Activated B cell treated with CpG ODN at 0.5 μM for 24 hours (primary cell): Measurements from ENCODE around the gene SLC26A11. TPM values are rescaled to one million over a fixed set of nuclear protein-coding genes. Genes with fewer than 3 reads are reported as not detected.

Experiments
- ATAC-seq: fragments of 200-7000 bp; cut with Tn5 transposase; one replicate; pipeline ENCODE4 v1.10.0; 2021; ENCODE audit warnings: low read depth, mild to moderate bottlenecking, moderate library complexity
- CTCF ChIA-PET: fragments of 350-600 bp; sonication (Branson Sonifier 250); formaldehyde crosslinking; loops from one replicate; lab custom pipeline; 2021; ENCODE audit warnings: antibody characterized with exemption; lab: Charles Lee
- POLR2A ChIA-PET: fragments of 350-600 bp; sonication (Branson Sonifier 250); formaldehyde crosslinking; loops from one replicate; lab custom pipeline; 2021; ENCODE audit warnings: antibody characterized with exemption; lab: Charles Lee
- DNase-seq: peaks from one replicate; pipeline ENCODE4 v3.0.0; 2022
- H3K27ac Mint-ChIP-seq: one replicate; pipeline ENCODE4 v1.8.0; 2020; ENCODE audit warnings: mixed read lengths
- H3K27me3 Mint-ChIP-seq: one replicate; pipeline ENCODE4 v1.8.0; 2021; ENCODE audit warnings: mixed read lengths
- H3K36me3 Mint-ChIP-seq: one replicate; pipeline ENCODE4 v1.8.0; 2021; ENCODE audit warnings: low read depth, mixed read lengths
- H3K4me1 Mint-ChIP-seq: one replicate; pipeline ENCODE4 v1.8.0; 2021; ENCODE audit warnings: mixed read lengths
- H3K4me3 Mint-ChIP-seq: one replicate; pipeline ENCODE4 v1.8.0; 2020; ENCODE audit warnings: mild to moderate bottlenecking, mixed read lengths
- H3K9me3 Mint-ChIP-seq: one replicate; pipeline ENCODE4 v1.8.0; 2020; ENCODE audit warnings: mixed read lengths
- CTCF ChIP-seq: fragments of 200-600 bp; IDR thresholded peaks from one replicate; pipeline ENCODE4 v1.8.0; 2022; ENCODE audit warnings: antibody characterized with exemption, mild to moderate bottlenecking
- intact Hi-C: fragments of 100-400 bp; cut with micrococcal nuclease; formaldehyde crosslinking; loops from one replicate; pipeline ENCODE4 v1.15.1; 2024
- total RNA-seq: library from RNA; stranded (reverse); gene quantifications from 2 replicates; pipeline ENCODE4 v1.2.3, GENCODE V29; 2022

Gene SLC26A11
- total RNA-seq, 1 donor from 2014 or later: 8.4 TPM

DNA sequence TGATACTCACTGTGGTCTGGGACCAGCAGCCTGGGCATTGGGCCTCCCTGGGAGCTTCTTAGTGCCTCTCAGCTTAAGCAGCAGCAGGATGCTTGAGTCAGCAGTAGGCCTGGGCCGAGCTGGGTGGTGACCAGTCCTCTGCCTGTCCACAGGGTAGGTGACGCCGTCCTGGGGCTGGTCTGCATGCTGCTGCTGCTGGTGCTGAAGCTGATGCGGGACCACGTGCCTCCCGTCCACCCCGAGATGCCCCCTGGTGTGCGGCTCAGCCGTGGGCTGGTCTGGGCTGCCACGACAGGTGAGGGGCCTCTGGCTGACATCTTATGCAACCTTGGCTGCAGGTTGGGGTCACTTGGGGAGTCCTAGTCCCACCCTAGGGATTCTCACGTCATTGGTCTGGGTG, 7.4 kb downstream of the SLC26A11 start:
- no peak for DNase-seq
- ATAC-seq: no peak
- no peak overlapping the region for H3K4me3 Mint-ChIP-seq
- H3K9me3 Mint-ChIP-seq: peaks cover 7% of the 10 kb centered on the region
- peaks cover 10% of the 10 kb centered on the region for H3K36me3 Mint-ChIP-seq
- ChIA-PET POLR2A (no interaction called here), CTCF (no interaction called here)
- intact Hi-C loops: no loop called here
- H3K27ac Mint-ChIP-seq: no peak overlapping the region
- no peaks in the 10 kb centered on the region for H3K4me1 Mint-ChIP-seq
- no peaks in the 10 kb centered on the region for H3K27me3 Mint-ChIP-seq
- no peak for TF ChIP-seq CTCF

DNA sequence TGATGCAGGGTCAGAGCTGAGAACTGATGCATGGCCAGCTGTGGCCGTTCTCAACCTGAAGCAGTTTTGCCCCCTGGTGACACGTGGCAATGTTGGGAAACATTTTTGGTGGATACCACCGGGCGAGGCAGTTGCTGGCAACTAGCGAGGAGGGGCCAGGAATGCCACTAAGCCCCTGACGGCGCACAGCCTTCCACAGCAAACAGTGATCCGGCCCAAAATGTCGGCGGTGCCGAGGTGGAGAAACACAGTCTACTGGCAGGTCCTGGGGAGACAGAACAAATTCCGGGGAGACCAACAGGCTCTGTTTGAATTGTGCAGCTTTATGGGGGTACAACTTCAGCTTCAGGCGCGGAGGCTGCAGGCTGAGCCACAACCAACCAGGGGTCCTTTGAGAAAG, 8.2 kb downstream of the SLC26A11 start:
- POLR2A ChIA-PET: no interaction called here
- ATAC-seq (no peak), DNase-seq (no peak)
- peaks cover 15% of the 10 kb centered on the region for H3K36me3 Mint-ChIP-seq
- no peaks in the 10 kb centered on the region for H3K27me3 Mint-ChIP-seq
- no peak overlapping the region for H3K27ac Mint-ChIP-seq
- CTCF ChIA-PET: no interaction called here
- no peak overlapping the region for H3K4me3 Mint-ChIP-seq
- intact Hi-C loops: no loop called here
- no peaks in the 10 kb centered on the region for H3K4me1 Mint-ChIP-seq
- TF ChIP-seq CTCF: no peak
- peaks cover 10% of the 10 kb centered on the region for H3K9me3 Mint-ChIP-seq

GRCh38 chr17:80229011-80229410, 8.8 kb downstream of the SLC26A11 start:
- TF ChIP-seq CTCF: no peak
- Mint-ChIP-seq H3K9me3 (peaks cover 10% of the 10 kb centered on the region), H3K27ac (no peak overlapping the region), H3K4me1 (no peaks in the 10 kb centered on the region), H3K27me3 (no peaks in the 10 kb centered on the region), H3K4me3 (no peak overlapping the region), H3K36me3 (peaks cover 17% of the 10 kb centered on the region)
- intact Hi-C loops: no loop called here
- DNase-seq (no peak), ATAC-seq (no peak)
- ChIA-PET POLR2A (no interaction called here), CTCF (no interaction called here)

DNA sequence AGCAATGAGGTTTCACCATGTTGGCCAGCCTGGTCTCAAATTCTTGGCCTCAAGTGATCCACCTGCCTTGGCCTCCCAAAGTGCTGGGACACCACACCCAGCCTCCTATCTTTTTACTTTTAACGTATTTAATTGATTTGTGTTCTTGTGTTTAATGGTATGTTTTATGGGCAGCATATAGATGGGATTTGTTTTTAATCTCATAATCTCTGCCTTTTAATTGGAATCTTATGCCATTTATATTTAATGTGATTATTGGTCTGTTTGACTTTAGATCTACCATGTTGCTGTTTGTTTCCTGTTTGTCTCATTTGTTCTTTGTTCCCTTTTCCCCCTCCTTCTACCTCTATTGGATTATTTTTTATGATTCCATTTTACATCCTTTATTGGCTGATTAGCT, 12.2 kb downstream of the SLC26A11 start:
- Mint-ChIP-seq H3K4me3 (no peak overlapping the region), H3K9me3 (peaks cover 15% of the 10 kb centered on the region), H3K27me3 (no peaks in the 10 kb centered on the region), H3K4me1 (no peaks in the 10 kb centered on the region), H3K36me3 (peaks cover 25% of the 10 kb centered on the region), H3K27ac (no peak overlapping the region)
- no peak for ATAC-seq
- DNase-seq: no peak
- intact Hi-C loops: no loop called here
- CTCF ChIA-PET: no interaction called here
- POLR2A ChIA-PET: no interaction called here
- no peak for TF ChIP-seq CTCF

DNA sequence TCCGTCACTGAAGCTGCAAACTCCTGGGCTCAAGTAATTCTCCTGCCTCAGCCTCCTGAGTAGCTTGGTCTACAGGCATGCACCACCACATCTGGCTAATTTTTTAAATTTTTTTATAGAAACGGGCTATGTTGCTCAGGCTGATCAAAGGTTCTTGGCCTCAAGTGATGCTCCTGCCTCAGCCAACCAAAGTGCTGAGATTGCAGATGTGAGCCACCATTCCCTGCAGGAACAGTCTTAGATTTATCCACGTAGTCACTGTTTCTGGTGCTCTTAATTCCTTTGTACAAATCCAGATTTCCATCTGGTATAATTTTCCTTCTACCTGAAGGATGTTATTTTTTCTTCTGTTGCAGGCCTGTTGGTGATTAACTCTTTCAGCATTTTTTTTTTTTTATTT, 13.0 kb downstream of the SLC26A11 start:
- ATAC-seq (no peak), DNase-seq (no peak)
- ChIA-PET POLR2A (no interaction called here), CTCF (no interaction called here)
- Mint-ChIP-seq H3K27ac (no peak overlapping the region), H3K36me3 (peaks cover 25% of the 10 kb centered on the region), H3K4me1 (no peaks in the 10 kb centered on the region), H3K27me3 (no peaks in the 10 kb centered on the region), H3K9me3 (peaks cover 15% of the 10 kb centered on the region), H3K4me3 (no peak overlapping the region)
- intact Hi-C loops: no loop called here
- no peak for TF ChIP-seq CTCF
